BLaER1 treated with 17β-estradiol and CSF1 and Interleukin-3, amounts not matched to agents 10 nM and 100 nM (cell line): ENCODE data around the gene CHCHD6.

Experiments
- H3K27ac ChIP-seq, 11 experiments: shearing (Covaris generic); formaldehyde crosslinking; 2 replicates each; pipeline ENCODE4 v1.8.1; 2022
- H3K27me3 ChIP-seq, 11 experiments: shearing (Covaris generic); formaldehyde crosslinking; 2 replicates each; pipeline ENCODE4 v1.8.1; 2022
- H3K36me3 ChIP-seq, 11 experiments: shearing (Covaris generic); formaldehyde crosslinking; 2 replicates each; pipeline ENCODE4 v1.8.1; 2022
- H3K4me1 ChIP-seq, 10 experiments: shearing (Covaris generic); formaldehyde crosslinking; 2 replicates each; pipeline ENCODE4 v1.8.1; 2022
- H3K4me2 ChIP-seq, 11 experiments: shearing (Covaris generic); formaldehyde crosslinking; 2 replicates each; pipeline ENCODE4 v1.8.1; 2022
- H3K4me3 ChIP-seq, 10 experiments: shearing (Covaris generic); formaldehyde crosslinking; 2 replicates each; pipeline ENCODE4 v1.8.1; 2022
- H3K9ac ChIP-seq, 11 experiments: shearing (Covaris generic); formaldehyde crosslinking; 2 replicates each; pipeline ENCODE4 v1.8.1; 2022
- H3K9me3 ChIP-seq, 11 experiments: shearing (Covaris generic); formaldehyde crosslinking; replicated peaks in 1 of 11; 2 replicates each; pipeline ENCODE4 v1.8.1; 2022
- H4K20me1 ChIP-seq, 11 experiments: shearing (Covaris generic); formaldehyde crosslinking; 2 replicates each; pipeline ENCODE4 v1.8.1; 2022
- Cebpa-rat ChIP-seq, 11 experiments: shearing (Covaris generic); IDR thresholded peaks; 2 replicates each; pipeline ENCODE4 v1.8.1; 2022

CHCHD6 gene

GRCh38 chr3:126732281-126733060 is 28.4 kb downstream of the CHCHD6 start:
- H3K9me3 ChIP-seq: peaks cover 0 to 11% (median 0%) of the 10 kb centered on the region in 11 experiments; a peak in 4 of 22 replicates
- H3K9ac ChIP-seq: no peak overlapping the region
- no peak overlapping the region for H3K4me3 ChIP-seq
- H4K20me1 ChIP-seq: no peaks in the 10 kb centered on the region; a peak in 1 of 22 replicates
- H3K27me3 ChIP-seq: no peaks in the 10 kb centered on the region
- H3K4me1 ChIP-seq: peaks cover 21 to 37% (median 25%) of the 10 kb centered on the region in 10 experiments
- H3K4me2 ChIP-seq: no peak overlapping the region
- peaks cover 14 to 73% (median 65%) of the 10 kb centered on the region in 11 experiments for H3K36me3 ChIP-seq
- TF ChIP-seq Cebpa-rat (IDR thresholded peaks at IDR 0.05): no peak
- no peak overlapping the region for H3K27ac ChIP-seq

GRCh38 chr3:126733061-126733430 is 29.0 kb downstream of the CHCHD6 start:
- H3K9me3 ChIP-seq: peaks cover 0 to 15% (median 0%) of the 10 kb centered on the region in 11 experiments; a peak in 6 of 22 replicates
- no peak overlapping the region for H3K9ac ChIP-seq
- H3K4me2 ChIP-seq: no peak overlapping the region
- H4K20me1 ChIP-seq: no peaks in the 10 kb centered on the region; a peak in 1 of 22 replicates
- peaks cover 9 to 73% (median 62%) of the 10 kb centered on the region in 11 experiments; a peak in 21 of 22 replicates for H3K36me3 ChIP-seq
- no peak for TF ChIP-seq Cebpa-rat (IDR thresholded peaks at IDR 0.05)
- H3K4me1 ChIP-seq: peaks cover 21 to 37% (median 25%) of the 10 kb centered on the region in 10 experiments
- H3K4me3 ChIP-seq: no peak overlapping the region
- H3K27me3 ChIP-seq: no peaks in the 10 kb centered on the region
- H3K27ac ChIP-seq: no peak overlapping the region

- H3K4me1 ChIP-seq: peaks cover 21 to 37% (median 25%) of the 10 kb centered on the region in 10 experiments
- no peaks in the 10 kb centered on the region; a peak in 1 of 22 replicates for H4K20me1 ChIP-seq
- peaks cover under 1 to 25% (median 6%) of the 10 kb centered on the region in 11 experiments; a peak in 20 of 22 replicates for H3K9me3 ChIP-seq
- no peaks in the 10 kb centered on the region for H3K27me3 ChIP-seq
- H3K36me3 ChIP-seq: peaks cover 4 to 76% (median 60%) of the 10 kb centered on the region in 11 experiments; a peak in 21 of 22 replicates
- no peak overlapping the region for H3K27ac ChIP-seq
- peak overlapping the region in 7 of 11 experiments; percentile 17 to 56 (median 37); a peak in 11 of 22 replicates for H3K4me2 ChIP-seq
- no peak overlapping the region for H3K9ac ChIP-seq
- no peak for TF ChIP-seq Cebpa-rat (IDR thresholded peaks at IDR 0.05)
- no peak overlapping the region for H3K4me3 ChIP-seq
Observed at GRCh38 chr3:126734106-126734723, 30.2 kb downstream of the CHCHD6 start.

- H3K9me3 ChIP-seq: peaks cover 11 to 25% (median 15%) of the 10 kb centered on the region in 11 experiments
- H3K27ac ChIP-seq: no peak overlapping the region
- H3K36me3 ChIP-seq: peaks cover 10 to 85% (median 61%) of the 10 kb centered on the region in 11 experiments; a peak in 21 of 22 replicates
- TF ChIP-seq Cebpa-rat (IDR thresholded peaks at IDR 0.05): no peak
- peaks cover 0 to 9% (median 0%) of the 10 kb centered on the region in 11 experiments; a peak in 3 of 22 replicates for H4K20me1 ChIP-seq
- H3K9ac ChIP-seq: no peak overlapping the region
- H3K27me3 ChIP-seq: no peaks in the 10 kb centered on the region
- H3K4me1 ChIP-seq: peaks cover 6 to 17% (median 9%) of the 10 kb centered on the region in 10 experiments; a peak in 14 of 20 replicates
- no peak overlapping the region for H3K4me3 ChIP-seq
- H3K4me2 ChIP-seq: no peak overlapping the region
Observed at GRCh38 chr3:126737527-126737926, 33.5 kb downstream of the CHCHD6 start.

GRCh38 chr3:126742057-126742456 is 38.0 kb downstream of the CHCHD6 start:
- H3K36me3 ChIP-seq: peaks cover 10 to 42% (median 30%) of the 10 kb centered on the region in 11 experiments; a peak in 18 of 22 replicates
- no peaks in the 10 kb centered on the region for H3K27me3 ChIP-seq
- H3K27ac ChIP-seq: no peak overlapping the region
- no peaks in the 10 kb centered on the region for H3K4me1 ChIP-seq
- H3K9me3 ChIP-seq: peaks cover 11 to 25% (median 15%) of the 10 kb centered on the region in 11 experiments
- TF ChIP-seq Cebpa-rat (IDR thresholded peaks at IDR 0.05): no peak
- H4K20me1 ChIP-seq: peaks cover 0 to 50% (median 15%) of the 10 kb centered on the region in 11 experiments; a peak in 13 of 22 replicates
- no peak overlapping the region for H3K4me3 ChIP-seq
- no peak overlapping the region for H3K4me2 ChIP-seq
- H3K9ac ChIP-seq: no peak overlapping the region

- no peaks in the 10 kb centered on the region for H3K4me1 ChIP-seq
- no peaks in the 10 kb centered on the region for H3K27me3 ChIP-seq
- H3K4me2 ChIP-seq: no peak overlapping the region
- no peak for TF ChIP-seq Cebpa-rat (IDR thresholded peaks at IDR 0.05)
- no peak overlapping the region for H3K4me3 ChIP-seq
- H3K27ac ChIP-seq: no peak overlapping the region
- peaks cover 0 to 58% (median 15%) of the 10 kb centered on the region in 11 experiments; a peak in 13 of 22 replicates for H4K20me1 ChIP-seq
- peaks cover 11 to 20% (median 15%) of the 10 kb centered on the region in 11 experiments for H3K9me3 ChIP-seq
- no peak overlapping the region for H3K9ac ChIP-seq
- peaks cover 10 to 38% (median 27%) of the 10 kb centered on the region in 11 experiments; a peak in 16 of 22 replicates for H3K36me3 ChIP-seq
Observed at GRCh38 chr3:126743350-126743749, 39.3 kb downstream of the CHCHD6 start.

- no peak for TF ChIP-seq Cebpa-rat (IDR thresholded peaks at IDR 0.05)
- Histone ChIP-seq H3K4me2 (no peak overlapping the region), H3K36me3 (peaks cover 10 to 35% (median 27%) of the 10 kb centered on the region in 11 experiments; a peak in 16 of 22 replicates), H3K27me3 (no peaks in the 10 kb centered on the region), H3K9ac (no peak overlapping the region), H4K20me1 (peaks cover 0 to 59% (median 15%) of the 10 kb centered on the region in 11 experiments; a peak in 13 of 22 replicates), H3K9me3 (peaks cover 11 to 17% (median 13%) of the 10 kb centered on the region in 11 experiments), H3K27ac (no peak overlapping the region), H3K4me3 (no peak overlapping the region), H3K4me1 (no peaks in the 10 kb centered on the region)
Observed at GRCh38 chr3:126743781-126744180, 39.7 kb downstream of the CHCHD6 start.

GRCh38 chr3:126745760-126746394 is 41.8 kb downstream of the CHCHD6 start:
- peaks cover 0 to 74% (median 21%) of the 10 kb centered on the region in 11 experiments; a peak in 14 of 22 replicates for H4K20me1 ChIP-seq

More at GRCh38 chr3:126745760-126746394, 41.8 kb downstream of the CHCHD6 start:
- H3K9me3 ChIP-seq: no peaks in the 10 kb centered on the region
- no peaks in the 10 kb centered on the region for H3K27me3 ChIP-seq
- peaks cover 0 to 14% (median 11%) of the 10 kb centered on the region in 11 experiments; a peak in 8 of 22 replicates for H3K36me3 ChIP-seq
- H3K9ac ChIP-seq: no peak overlapping the region
- no peak overlapping the region for H3K4me3 ChIP-seq
- no peak for TF ChIP-seq Cebpa-rat (IDR thresholded peaks at IDR 0.05)
- no peak overlapping the region for H3K4me2 ChIP-seq
- H3K4me1 ChIP-seq: no peaks in the 10 kb centered on the region
- no peak overlapping the region for H3K27ac ChIP-seq
